Activated CD8-positive, alpha-beta memory T cell treated with anti-CD3 and anti-CD28 coated beads, Interleukin-2, amount 50 U/mL, for 48 hours (primary cell): ENCODE measurements around the gene PTGES2.
"Not testable (repeated sequence)": the region's sequence is repeated elsewhere in the genome, so short reads cannot be mapped to it uniquely, and the experiment has no call there.

Source experiments
- DNase-seq: peaks from one replicate; pipeline ENCODE4 v3.0.0-alpha.2; 2020

PTGES2 gene

DNA sequence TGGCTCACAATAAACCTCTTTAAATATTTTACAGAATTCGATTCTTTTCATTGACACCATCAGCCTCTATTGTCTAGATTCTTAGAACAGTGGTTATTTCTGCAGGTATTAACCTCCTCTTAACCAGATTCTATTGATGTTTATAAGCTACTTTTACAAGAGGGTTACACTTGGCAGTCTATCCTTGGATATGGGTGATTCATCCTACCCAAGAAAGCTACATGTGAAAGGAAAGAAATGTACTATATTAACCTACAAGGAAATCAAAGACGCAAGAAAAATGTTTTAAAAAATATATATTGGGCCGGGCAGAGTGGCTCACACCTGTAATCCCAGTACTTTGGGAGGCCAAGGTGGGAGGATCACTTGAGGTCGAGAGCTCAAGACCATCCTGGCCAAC, 42.8 kb downstream of the PTGES2 start:
- DNase-seq, result no peak

DNA sequence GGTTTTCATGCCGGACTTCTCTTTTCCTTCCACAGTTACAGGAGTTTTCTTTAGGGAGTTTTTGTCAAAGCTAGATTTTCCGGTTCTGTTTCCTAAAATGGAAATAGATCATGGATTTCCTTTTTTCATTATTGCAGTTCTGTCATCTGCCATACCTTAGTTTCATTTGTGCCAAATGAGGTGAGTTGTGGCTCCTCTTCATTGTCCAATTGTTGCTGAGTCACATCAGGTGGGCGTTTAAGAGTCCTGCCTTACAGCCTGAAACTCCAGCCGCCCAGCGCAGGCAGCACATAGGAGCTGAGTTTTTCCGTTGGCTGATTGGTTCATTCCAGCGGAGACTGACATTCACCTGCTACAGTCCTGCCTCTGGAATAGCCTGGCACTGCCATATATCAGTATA, 45.4 kb downstream of the PTGES2 start:
- no peak for DNase-seq

- DNase-seq, result no peak
Measured at GRCh38 chr9:128081056-128081455, 46.5 kb downstream of the PTGES2 start.

DNA sequence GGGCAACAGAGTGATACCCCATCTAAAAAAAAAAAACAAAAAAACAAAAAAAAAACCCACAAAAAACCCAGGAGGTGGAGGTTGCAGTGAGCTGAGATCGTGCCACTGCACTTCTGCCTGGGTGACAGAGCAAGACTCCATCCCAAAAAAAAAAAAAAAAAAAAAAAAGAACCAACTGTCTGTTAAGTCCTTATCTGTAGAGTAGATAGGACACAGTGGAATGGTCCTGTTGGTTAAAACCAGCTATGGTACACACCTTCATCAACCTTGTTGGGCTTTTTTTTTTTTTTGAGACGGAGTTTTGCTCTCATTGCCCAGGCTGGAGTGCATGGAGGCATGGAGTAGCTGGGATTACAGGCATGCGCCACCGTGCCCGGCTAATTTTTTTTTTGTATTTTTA, 47.3 kb downstream of the PTGES2 start:
- DNase-seq, result no peak

DNA sequence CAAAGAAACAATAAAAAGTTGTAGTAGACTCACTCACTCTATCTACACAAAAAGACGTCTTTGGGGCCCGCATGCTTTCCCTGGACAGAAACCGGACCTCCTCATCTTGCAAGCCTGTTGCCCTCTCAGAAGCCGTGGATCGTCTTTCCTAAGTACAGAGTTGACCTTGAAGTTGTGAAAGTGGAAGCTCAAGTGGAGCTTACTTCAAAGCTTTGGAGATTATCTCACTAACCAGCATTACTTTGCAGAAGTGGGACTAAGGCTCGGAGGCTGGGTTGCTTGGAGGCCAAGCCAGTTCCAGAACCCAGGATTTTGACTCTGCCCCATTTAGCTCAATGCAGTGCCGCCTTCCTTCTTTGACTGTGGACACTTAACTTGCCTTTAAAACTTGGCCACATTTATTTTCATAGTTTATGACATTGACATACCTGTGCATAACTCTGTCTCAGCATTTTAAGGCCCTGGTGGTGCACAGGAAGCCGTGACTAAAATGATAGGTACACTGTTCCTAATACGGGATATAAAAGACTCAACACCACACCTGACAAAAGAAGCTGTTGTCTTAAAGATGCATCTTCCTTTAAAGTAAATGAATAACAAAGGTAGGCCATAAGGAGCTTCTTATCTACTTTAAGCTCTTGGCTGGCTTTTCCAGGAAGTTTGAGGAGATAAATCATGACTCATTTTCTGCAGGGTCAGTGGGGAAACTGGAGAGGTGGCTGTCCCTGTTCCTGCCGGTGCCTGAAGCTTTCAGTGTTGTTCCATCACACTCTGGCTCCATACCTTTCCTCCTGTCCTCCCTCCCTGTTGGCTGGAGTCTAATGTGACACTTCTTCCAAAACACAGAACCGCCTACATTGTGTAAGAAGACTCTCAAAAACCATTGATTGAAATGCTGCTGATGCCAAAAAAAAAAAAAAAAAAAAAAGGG, 48.8 kb downstream of the PTGES2 start:
- DNase-seq, result no peak

DNA sequence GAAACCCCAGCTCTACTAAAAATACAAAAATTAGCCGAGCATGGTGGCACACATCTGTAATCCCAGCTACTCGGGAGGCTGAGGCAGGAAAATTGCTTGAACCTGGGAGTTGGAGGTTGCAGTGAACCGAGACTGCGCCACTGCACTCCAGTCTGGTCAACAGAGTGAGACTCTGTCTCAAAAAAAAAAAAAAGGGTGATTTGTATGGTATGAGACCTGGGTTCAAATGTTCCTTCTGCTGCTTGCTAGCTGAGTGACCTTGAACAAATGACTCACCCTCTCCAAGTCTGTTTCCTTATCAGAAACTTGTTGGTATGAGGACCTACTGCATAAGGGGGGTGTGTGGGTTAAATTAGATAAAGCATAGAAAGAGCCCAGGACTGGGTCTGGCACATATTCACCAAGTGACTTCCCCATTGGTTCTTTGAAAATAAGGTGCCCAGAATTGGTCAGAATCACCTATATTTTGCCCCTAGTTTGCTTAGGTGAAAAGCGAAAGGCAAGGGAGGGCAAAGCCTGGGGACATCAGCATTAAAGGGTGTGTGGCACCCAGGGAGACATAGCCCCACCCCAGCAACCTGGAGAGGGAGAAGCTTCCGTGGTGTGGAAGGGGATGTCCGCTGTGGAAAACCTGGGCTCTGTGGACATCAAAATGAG, 49.6 kb downstream of the PTGES2 start:
- no peak for DNase-seq

DNA sequence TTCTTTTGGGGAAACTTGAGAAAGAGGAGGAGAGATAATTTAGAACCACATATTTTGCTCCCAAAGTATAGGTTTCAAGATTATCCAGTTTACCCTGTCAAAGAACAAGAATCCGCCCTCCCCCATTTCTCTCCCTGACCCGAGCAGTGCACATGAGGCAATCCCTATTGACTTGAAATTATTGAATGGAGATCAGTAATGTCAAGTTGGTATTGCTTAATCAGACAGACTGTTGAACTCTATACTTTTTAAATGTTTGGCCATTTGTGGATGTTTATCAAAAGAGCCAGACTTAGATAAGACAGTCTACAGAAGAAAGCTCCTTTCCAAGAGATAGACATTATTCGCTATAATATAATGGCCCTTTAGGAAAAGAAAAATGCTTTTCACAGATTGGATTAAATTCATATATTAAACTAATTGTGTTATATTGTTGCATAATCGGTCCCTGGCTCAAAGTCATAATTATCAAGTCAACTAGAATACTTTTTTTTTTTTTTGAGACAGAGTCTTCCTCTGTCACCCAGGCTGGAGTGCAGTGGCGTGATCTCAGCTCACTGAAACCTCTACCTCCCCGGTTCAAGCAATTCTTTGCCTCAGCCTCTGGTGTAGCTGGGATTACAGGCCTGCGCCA, 54.2 kb downstream of the PTGES2 start:
- no peak for DNase-seq

GRCh38 chr9:128072144-128073021, 55.1 kb downstream of the PTGES2 start:
- DNase-seq, result no peak

DNA sequence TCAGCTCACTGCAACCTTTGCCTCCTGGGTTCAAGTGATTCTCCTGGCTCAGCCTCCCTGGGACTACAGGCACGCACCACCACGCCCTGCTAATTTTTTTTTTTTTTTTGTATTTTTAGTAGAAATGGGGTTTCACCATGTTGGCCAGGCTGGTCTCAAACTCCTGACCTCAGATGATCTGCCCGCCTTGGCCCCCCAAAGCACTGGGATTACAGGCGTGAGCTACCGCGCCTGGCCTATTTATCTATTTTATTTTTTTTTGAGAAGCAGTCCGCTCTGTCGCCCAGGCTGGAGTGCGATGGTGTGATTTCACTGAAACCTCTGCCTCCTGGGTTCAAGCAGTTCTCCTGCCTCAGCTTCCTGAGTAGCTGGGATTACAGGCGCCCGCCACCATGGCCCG, 56.1 kb downstream of the PTGES2 start:
- not testable (repeated sequence) for DNase-seq

DNA sequence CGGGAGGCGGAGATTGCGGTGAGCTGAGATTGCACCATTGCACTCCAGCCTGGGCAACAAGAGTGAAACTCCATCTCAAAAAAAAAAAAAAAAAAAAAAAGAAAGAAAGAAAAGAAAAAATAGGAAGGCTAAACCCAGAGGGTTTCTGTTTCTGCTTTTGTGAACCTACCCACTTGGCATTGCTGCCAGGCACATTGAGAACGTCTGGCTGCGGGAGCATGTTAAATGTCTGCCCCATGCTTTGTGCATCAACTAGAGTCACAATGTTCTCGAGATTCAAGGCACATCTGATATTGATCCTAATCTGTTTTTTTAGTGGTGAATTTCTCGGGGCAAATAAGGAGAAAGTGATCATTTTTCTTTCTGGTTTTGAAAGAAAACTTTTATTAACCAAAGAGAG, 56.7 kb downstream of the PTGES2 start:
- no peak for DNase-seq
